ENCODE measurements around the gene POLR3GL. TPM values are rescaled to one million over a fixed set of nuclear protein-coding genes. Genes with fewer than 3 reads are reported as not detected.

POLR3GL gene
- total RNA-seq, 4 donors from 2014 or later: 19.0 to 31.4 (median 24.0) TPM

- ATAC-seq (ENCODE audit: low FRiP score) (no peak), DNase-seq (ENCODE audit: low spot score) (no peak)
- no peak for TF ChIP-seq CTCF (IDR thresholded peaks at IDR 0.05)
These were observed 10.2 kb downstream of the POLR3GL start for GRCh38 chr1:145974721-145975120.

- no peak for DNase-seq (ENCODE audit: low spot score)
- no peak for TF ChIP-seq CTCF (IDR thresholded peaks at IDR 0.05)
These were observed 10.7 kb downstream of the POLR3GL start for GRCh38 chr1:145975216-145975615.

GRCh38 chr1:145977016-145977415 is 12.5 kb downstream of the POLR3GL start:
- ATAC-seq (ENCODE audit: low FRiP score): no peak
- no peak for DNase-seq (ENCODE audit: low spot score)
- TF ChIP-seq CTCF (IDR thresholded peaks at IDR 0.05): no peak

More at GRCh38 chr1:145975216-145975615, 10.7 kb downstream of the POLR3GL start:
- ATAC-seq (ENCODE audit: low FRiP score): no peak

GRCh38 chr1:145977486-145978470 is 13.3 kb downstream of the POLR3GL start:
- ATAC-seq (ENCODE audit: low FRiP score) (peak; percentile 56), DNase-seq (ENCODE audit: low spot score) (no peak)
- TF ChIP-seq CTCF (IDR thresholded peaks at IDR 0.05): peak in 1 of 3 donors; percentile 42

GRCh38 chr1:145978471-145978853 is 14.0 kb downstream of the POLR3GL start:
- DNase-seq (ENCODE audit: low spot score) (no peak), ATAC-seq (ENCODE audit: low FRiP score) (no peak)
- no peak for TF ChIP-seq CTCF (IDR thresholded peaks at IDR 0.05)

- TF ChIP-seq CTCF (IDR thresholded peaks at IDR 0.05): no peak
- DNase-seq (ENCODE audit: low spot score) (peak; percentile 65), ATAC-seq (ENCODE audit: low FRiP score) (peak; percentile 90)
These were observed 14.6 kb downstream of the POLR3GL start for GRCh38 chr1:145978854-145979745.

Measured in omental fat pad (tissue), 4 donors.